ENCODE data around the gene NFILZ.

- TF ChIP-seq, protein P1, sequence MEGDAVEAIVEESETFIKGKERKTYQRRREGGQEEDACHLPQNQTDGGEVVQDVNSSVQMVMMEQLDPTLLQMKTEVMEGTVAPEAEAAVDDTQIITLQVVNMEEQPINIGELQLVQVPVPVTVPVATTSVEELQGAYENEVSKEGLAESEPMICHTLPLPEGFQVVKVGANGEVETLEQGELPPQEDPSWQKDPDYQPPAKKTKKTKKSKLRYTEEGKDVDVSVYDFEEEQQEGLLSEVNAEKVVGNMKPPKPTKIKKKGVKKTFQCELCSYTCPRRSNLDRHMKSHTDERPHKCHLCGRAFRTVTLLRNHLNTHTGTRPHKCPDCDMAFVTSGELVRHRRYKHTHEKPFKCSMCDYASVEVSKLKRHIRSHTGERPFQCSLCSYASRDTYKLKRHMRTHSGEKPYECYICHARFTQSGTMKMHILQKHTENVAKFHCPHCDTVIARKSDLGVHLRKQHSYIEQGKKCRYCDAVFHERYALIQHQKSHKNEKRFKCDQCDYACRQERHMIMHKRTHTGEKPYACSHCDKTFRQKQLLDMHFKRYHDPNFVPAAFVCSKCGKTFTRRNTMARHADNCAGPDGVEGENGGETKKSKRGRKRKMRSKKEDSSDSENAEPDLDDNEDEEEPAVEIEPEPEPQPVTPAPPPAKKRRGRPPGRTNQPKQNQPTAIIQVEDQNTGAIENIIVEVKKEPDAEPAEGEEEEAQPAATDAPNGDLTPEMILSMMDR (conservative IDR thresholded peaks at IDR 0.05) = no peak
- no peak for TF ChIP-seq ZFX (IDR thresholded peaks at IDR 0.05)
These were observed 13.6 kb upstream of the NFILZ start for GRCh38 chr19:8616861-8617260.

Measured in C4-2B (cell line).